CD4-positive, alpha-beta T cell treated with Interleukin-15 for 1 hour (primary cell): ENCODE results near the gene GLT6D1.
"Not testable (repeated sequence)": the region's sequence is repeated elsewhere in the genome, so short reads cannot be mapped to it uniquely, and the experiment has no call there.

Source experiments
- DNase-seq: peaks from one replicate; pipeline ENCODE4 v3.0.0-alpha.2; 2020

The GLT6D1 gene, protein sequence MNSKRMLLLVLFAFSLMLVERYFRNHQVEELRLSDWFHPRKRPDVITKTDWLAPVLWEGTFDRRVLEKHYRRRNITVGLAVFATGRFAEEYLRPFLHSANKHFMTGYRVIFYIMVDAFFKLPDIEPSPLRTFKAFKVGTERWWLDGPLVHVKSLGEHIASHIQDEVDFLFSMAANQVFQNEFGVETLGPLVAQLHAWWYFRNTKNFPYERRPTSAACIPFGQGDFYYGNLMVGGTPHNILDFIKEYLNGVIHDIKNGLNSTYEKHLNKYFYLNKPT

DNA sequence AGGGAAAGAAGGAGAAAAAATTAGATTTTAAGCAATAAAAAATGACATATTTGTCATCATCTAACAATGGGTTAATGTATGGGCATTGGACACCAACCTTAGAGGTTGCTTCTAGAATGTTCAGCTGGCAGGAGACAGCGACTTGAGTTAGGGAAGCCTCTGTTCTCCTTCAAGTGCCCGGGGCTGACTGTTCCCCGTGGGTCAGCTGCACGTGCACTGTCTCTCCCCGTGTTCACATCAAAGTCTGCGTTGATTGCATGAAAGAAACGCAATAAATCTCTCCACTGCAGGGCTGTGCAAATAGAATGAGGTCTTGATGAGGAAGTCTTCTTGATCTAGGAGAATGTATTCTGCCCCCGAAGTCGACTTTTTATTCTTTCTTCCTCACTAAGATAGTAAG, at the start of gene GLT6D1:
TSS of gene GLT6D1 (minus strand) at position 345 of the 400 bp plus-strand sequence. CDS start 353 bp downstream, outside the sequence.
- DNase-seq = no peak

DNA sequence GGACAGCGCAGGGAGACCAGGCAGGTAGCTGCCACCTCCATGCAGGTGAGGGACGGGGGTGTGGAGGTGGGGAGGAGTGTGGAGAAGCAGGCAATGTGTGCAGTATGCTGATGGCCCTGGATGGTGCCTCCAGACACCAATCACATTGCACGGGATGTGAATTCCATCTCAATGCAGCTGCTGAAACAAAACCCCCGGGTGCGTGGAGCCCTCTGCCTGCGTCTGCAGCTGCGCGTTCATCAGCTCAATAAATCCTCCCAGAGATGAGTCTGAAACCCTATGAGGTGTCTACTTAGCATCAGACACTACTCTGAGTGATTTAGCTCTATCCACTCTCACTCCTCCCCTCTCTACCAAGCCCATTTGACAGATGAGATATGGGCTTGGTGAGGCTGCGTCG, 49.7 kb upstream of the GLT6D1 start:
- no peak for DNase-seq

DNA sequence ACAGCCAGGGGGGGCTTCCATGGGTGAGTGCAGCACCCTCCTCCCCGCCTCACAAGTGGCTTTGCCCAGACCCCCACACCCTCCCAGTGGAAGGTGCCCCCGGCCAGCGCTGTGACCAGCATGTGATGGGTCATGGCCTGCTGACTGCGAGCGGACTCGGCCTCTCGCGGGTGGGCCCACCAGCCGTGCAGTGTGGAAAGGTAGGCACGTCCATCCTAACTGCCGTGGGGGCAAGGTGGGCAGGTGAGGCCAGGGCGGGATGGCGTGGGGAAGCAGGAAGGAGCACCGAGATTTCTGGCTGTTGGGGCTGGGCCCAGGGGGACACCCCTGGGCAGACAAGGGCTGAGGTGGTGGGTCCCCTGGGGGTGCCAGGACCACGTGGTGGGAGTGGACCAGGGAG, 47.9 kb upstream of the GLT6D1 start:
- DNase-seq = no peak

DNA sequence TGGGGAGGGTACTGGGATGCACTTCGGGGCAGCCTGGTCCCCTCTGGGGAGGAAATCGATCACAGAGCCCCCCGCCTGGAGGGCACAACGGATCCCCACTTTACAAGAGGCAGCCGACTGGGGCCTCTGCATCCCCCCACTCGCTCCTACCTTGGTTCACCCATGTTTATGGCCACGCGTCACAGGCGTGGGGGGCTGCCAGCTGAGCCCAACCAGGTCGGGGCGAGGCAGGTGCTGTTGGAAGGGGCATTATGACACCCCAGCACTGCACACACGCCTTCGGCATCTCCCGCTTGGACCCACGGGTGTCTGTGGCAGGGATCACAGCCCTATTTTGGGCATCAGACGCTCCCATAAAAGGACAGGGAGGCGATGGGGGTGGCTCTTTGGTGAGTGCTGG, 45.4 kb upstream of the GLT6D1 start:
- DNase-seq = no peak

DNA sequence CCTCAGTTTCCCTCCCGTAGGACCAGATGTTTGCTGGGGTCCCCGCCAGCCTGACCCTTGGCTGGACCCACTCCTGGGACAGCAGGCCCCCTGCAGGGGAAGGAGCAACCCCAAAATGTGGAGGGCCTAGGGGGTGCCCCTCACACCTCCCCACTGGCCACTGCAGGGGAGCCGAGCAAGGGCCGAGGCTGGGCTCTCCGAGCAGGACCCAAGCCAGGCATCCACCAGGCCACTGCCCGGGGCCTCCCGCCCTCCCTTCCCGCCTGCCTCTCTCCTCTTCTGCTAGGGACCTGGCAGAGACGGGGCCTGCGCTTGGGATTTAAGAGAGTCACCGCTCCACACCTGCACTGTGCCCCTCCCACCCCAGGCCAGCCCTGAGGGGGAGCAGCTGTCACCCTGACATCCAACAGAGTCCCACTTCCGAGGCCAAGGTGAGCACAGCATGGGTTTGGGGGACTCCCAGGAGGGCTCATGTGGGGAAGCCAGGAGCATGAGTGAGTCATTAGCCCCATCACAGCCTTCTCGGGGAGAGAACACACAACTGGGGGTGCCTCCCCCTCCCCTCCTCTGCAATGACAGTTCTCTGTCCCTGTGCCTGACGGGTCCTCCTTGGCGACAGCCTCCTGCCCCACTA, 44.2 kb upstream of the GLT6D1 start:
- no peak for DNase-seq

DNA sequence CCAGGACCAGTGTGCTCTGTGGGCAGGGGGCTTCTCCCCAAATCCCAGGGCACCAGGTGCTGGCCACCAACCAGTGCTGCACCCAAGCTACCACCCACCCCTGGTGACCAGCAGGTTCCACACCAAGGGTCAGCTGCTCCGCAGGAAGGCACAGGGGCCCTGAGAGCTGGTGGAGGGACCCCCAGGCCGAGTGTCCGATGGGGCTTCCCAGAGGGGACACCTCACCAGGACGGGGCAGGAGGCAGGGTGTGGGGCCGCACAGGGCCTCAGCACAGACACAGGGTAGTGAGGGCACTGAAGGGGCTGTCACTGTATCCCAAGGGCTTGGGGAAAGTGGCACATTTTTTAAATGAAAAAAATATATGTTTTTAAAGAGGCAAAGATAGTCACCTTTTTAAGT, 41.8 kb upstream of the GLT6D1 start:
- DNase-seq = no peak

DNA sequence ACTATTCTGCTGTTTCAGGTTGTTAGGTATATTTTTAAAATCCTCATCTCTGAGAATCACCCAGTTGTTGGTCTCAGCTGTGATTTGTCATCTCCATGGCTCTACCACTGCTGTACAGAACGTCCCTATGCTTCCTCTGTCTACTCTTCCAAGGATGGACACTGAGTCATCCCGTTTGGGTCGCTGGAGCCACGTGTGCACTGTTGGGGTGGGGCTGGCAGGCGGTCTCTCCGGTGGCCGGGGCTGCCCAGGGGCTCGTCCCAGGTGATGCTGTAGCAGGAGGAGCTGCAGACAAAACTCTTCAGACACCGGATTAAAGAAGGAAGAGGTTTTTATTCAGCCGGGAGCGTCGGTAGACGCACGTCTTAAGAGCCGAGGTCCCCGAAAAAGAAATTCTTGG, 40.7 kb upstream of the GLT6D1 start:
- no peak for DNase-seq

DNA sequence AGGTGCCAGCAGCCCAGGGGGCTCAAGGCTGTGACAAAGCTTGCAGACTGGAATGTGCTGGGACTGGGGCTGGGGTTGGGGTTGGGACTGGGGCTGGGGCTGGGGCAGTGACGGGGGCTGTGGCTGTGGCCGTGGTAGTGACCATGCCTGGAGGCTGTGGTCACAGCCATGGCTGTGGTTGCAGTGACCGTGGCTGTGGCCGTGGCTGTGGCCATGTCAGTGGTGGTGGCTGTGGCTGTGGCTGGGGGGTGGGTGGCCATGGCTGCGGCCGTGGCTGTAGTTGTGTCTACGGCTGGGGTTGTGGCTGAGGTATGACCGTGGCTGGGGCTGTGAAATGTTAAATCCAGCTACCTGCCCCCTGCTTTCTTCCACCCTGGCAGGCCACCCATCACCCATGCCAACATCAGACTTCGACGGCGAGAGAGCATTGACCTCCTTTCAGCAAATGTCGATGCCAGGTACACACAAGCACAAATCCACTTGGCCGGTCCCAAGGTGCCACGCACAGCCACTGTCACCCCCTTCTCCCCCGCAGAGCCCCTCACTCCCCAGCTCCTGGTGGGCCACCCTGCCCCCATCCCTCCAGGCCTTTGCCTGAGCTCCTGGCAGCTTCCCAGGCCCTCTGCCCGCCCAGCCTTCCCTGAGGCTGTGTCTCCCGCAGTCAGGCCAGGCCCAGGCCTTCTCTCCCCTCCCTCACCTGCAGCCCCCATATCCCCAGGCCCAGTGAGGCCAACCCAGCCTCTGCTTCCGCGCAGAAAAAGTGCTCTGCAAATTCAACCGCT, 39.1 kb upstream of the GLT6D1 start:
- no peak for DNase-seq

DNA sequence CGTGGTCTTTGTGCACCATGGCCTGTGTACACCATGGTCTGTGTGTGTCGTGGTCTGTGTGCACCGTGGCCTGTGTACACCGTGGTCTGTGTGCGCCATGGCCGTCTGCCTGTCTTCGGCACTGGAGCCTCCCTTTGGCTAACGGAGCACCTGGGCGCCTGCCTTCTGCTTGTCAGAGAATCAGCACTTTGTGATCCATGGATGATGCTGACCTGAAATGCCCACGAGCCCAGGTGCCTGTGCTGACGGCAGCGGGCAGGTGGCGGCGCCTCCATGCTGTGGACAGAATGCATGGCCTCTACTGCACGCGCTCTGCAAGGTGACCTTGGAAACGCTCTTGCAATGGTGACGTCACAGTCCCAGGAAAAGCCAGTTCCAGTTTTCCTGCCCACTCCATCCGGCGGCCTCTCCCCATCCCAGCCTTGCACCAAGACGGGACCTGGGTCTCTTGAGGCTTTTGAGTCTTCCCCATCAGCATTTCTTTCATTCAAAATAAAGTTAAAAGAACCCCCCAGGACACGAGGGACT, 38.4 kb upstream of the GLT6D1 start:
- no peak for DNase-seq

DNA sequence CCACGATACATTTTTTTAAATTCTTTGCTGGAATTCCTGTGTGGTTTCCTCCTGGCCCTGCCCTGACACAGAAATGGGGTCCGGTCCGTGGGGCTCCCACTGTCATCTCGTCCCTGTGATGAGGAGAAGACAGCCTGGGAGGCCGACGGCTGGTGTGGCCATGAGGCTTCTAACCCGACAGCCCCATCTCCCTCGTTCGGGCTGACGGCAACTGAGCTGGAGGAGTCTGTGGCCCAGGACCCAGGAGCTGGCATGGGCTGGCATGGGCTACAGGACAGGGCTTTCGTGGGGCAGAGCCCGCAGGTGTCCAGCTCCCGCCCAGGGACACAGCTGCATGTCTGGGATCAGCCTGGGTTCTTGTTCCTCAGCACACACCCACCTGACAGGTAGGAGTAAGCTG, 37.6 kb upstream of the GLT6D1 start:
- no peak for DNase-seq

DNA sequence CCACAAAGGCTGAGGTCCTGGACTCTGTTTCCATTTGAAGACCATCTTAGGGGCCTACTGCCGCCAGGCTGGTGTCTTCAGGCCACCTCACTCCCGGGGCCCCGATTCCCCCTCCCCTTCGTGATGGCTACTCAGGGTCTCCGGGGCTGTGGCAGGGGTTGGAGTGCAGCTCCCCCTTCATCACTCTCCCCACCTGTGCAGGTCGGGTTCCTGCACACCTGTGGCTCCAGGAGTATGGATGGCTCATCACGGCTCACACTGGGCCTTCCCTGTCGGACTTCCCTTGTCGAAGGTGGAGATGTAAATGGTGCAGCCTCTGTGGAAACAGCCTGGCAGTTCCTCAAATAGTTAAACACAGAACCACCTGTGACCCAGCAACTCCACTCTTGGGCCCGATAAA, 35.6 kb upstream of the GLT6D1 start:
- no peak for DNase-seq

DNA sequence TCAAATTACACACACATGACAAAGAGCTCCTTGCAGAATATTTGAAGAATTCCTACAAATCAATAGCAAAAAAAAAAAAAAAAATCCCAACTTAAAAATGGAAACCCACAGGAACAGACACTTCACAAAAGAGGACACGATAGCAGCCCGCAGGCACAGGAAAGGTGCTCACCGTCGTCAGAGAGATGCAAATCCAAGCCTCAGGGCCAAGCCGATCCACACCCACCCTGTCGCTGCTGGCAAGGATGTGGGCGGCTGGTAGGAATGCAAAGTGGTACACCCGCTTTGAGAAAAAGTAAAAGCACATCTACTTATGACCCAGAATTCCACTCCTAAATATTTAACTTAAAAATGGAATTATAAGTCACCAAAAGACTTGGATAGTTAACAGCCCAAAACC, 34.6 kb upstream of the GLT6D1 start:
- DNase-seq = no peak

DNA sequence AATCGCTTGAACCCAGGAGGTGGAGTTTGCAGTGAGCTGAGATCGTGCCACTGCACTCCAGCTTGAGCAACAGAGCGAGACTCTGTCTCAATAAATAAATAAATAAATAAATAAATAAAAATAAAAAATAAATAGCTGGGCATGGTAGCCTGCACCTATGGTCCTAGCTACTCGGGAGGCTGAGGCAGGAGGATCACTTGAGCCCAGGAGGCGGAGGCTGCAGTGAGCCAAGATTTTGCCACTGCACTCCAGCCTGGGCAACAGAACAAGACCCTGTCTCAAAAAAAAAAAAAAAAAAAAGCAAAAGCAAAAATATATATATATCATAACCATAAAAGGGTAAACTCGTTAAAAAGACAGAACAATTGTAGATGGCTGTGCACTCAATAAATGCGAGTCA, 33.4 kb upstream of the GLT6D1 start:
- not testable (repeated sequence) for DNase-seq

DNA sequence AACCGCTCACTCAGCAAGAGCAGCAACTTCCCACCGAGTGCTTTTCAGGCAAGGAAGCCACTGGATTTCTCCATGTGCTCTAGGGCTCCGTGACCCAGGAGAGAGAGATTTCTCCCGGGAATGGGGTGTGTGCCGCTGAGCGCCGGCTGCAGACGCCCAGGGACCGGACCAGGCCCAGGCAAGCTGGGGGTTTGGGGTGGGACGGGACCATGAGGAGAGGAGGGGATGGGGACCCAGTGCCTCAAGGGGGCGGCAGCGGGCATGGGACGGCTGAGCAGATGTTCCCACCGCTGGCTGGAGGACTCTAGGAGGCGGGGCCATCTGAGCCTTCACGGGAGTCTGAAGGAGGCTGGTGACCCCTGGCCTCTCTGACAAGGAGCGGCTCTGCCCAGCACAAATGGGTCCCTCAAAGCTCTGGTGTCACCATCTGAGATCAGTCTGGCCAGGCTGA, 32.3 kb upstream of the GLT6D1 start:
- peak; percentile 11 for DNase-seq

DNA sequence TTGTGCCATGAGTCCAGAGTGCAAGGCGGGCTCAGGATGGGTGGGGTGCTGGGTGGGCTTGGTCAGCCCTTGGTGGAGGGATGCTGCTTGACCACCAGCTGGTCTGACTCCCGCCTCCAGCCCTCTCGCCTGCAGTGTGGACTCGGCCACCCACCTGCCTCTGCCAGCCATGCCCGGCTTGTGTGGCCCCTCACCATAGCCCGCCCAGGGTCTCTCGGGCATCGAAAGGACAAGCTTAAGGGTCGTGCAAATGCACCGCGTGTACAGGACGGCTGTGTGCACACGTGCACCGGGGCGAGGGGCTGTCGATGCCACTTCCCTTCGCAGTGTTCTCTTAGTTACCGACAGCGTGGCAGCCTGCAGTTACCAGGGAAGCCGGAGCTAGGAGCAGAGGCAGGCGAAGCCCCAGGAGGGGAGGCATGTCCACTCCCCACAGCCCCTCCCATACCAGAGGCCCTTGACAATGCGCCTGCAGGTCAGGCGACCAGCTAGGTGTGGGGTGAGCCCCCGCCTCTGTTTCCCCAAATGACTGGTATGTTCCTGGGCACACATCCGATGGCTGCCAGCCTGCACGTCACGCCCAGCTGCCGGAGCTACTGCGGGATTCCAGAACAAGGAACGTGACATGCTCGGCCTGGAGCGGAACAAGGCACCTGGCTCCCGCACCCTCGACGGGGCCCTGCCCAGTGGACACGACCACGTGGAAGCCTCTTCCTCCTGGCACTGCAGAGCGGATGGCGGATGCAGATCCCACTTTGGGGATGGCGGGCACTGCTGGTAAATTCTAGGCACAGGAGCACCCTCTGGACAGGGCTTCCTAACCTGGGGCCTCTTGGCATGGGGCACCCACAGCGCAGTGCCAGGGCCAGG, 31.6 kb upstream of the GLT6D1 start:
- DNase-seq = no peak

DNA sequence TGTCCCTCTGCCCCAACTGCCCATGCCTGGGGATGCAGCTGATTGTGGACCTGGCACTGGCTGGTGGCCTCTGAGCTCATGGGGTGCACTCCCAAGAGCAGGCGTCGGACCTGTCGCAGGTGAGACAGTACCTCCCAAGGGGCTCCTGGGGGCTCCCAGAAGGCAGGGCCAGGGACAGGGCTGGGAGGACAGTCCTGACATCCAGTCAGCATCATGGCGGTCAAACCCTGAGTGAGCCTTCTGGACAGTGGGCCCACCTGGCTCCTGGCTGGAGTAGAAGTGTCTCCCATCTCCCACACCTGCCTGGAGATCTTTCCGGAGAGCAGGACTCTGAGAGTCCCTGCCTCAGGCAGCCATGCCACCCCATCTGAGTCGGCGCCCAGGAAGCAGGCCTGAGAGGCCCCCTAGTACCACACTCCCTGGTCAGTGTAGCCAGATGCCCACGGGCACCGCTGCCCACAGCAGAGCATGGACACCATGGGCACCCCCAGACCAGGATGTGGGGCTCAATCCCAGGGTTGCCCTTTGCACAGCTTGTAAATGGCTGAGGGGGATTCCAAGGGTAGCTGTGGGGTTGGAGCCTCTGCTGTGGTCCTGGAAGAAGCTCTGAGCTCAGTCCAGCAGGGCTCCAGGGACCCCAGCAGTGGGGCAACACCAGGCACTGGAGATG, 30.4 kb upstream of the GLT6D1 start:
- no peak for DNase-seq

DNA sequence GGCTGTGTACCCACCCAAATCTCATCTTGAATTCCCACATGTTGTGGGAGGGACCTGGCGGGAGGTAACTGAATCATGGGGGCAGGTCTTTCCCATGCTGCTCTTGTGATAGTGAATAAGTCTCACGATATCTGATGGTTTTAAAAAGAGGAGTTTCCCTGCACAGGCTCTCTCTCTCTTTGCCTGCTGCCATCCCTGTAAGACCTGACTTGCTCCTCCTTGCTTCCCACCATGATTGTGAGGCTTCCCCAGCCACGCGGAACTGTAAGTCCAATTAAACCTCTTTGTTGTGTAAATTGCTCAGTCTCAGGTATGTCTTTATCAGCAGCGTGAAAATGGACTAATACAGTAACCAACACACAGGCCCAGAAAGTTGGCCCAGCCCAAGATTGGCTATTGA, 29.7 kb upstream of the GLT6D1 start:
- DNase-seq = not testable (repeated sequence)

DNA sequence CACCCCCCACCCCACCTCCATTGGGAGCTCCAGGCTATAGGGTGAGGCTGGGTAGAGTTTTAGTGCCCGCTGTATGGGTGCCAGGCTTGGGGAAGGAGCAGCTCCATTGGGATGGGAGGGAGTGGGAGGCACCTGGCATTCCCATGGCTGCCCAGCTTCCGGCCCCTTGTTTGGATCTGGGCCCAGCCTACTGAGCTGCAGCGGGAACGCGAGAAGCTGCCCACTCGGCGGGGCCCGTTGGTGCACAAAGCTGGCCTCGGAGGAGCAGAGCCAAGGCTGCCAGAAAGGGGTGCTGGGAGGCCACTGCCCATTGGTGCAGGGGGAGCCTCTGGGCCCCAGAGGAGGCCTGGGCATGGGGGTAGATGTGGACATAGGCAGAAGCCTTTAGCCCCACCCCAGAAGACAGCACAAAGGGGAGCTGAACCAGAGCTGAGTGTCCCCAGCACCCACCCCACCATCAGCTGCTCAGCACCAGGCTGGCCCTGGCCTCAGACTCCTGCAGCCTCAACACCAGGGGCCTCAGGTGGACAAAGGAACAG, 28.2 kb upstream of the GLT6D1 start:
- no peak for DNase-seq

DNA sequence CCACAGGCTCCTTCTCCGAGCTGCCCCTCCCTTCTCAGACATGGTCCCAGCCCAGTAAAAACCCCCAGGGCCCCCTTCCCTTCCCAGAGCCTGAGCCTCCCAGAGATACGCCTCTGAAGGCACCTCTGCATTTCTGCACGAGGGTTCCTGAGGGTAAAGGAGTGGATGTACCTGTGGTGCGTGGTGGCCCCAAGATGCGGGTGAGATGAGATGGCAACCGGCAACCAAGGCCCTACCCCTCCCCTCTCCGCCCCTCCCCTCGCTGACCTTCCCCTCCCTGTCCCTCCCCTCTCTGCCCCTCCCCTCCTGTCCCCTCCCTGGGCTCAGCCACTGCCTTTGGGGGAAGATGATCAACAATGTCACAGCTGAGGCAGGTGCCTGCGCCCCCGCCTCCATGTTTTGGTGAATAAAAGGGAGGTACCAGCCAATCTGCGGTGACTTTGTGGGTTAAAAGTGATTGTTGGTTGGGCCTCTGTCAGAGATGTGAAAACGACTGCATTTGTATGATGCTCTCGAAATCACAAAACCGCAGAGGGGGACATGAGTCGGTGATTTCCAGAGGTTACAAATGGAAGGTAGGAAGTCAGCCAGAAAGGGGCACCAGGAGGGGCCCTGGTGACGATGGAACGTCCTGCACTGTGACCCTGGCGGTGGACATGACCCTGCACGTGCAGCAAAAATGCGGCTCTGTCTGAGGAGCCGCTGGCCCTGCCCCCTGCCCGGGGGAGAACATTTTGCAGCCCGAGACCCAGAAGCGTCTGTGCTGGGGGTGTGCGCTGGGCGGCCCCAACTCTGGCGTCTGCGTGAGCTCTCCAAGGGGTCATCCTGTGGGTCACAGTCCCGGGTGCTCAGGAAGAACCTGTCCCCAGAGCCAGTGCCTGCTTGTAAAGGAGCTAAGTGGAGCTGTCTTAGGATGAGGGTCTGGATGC, 27.5 kb upstream of the GLT6D1 start:
- DNase-seq = no peak

DNA sequence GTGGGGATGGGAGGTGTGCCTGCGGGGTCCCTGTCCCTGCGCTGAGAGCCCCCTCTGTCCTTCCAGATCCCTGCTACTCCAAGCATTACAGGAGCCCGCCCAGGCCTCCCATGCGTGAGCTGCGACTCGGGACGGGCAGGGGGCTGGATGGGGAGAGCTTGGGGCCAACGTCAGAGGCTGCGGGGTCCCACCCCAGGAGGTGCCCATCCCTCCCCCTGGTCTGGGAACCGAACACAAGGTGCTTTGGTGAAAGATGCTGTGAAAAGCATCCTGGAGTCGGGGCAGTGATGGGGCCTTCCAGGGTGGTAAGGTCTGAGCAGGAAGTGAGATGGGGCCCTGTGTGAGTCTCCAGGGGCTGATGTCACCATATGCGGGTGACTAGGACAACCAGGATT, 26.5 kb upstream of the GLT6D1 start:
- no peak for DNase-seq
